K562 (cell line): ENCODE data around the gene ITPA. TPM values are rescaled to one million over a fixed set of nuclear protein-coding genes. Genes with fewer than 3 reads are reported as not detected.
A peak's percentile ranks its signal among the peaks of the same experiment; 100 is the strongest.

Experiments
- ATF1 ChIP-seq, 2 experiments: fragments of 450-650 bp in 1 of 2; IDR thresholded peaks; 2 replicates each; pipeline ENCODE4 v1.6.1; 2016; ENCODE audit warnings: missing compliant biosample characterization in 1 of 2, missing genetic modification characterization in 1 of 2
- BHLHE40 ChIP-seq: IDR thresholded peaks from 2 replicates; pipeline ENCODE4 v1.6.1; 2011; ENCODE audit warnings: low read length, improper control_type of control experiment
- BRCA1 ChIP-seq, 2 experiments: fragments of 450-650 bp in 1 of 2; sonication (generic) in 1 of 2; formaldehyde crosslinking in 1 of 2; IDR thresholded peaks; 2 replicates each; pipeline versions ENCODE4 v1.5.0 to v1.6.1; 2017 to 2020; ENCODE audit warnings: mild to moderate bottlenecking in 1 of 2, missing genetic modification reagents in 1 of 2
- BRF1 ChIP-seq: IDR thresholded peaks from 3 replicates; pipeline ENCODE4 v1.6.1; 2011; ENCODE audit warnings: borderline replicate concordance, mild to moderate bottlenecking; ENCODE audit not compliant: insufficient read length; ENCODE audit errors: extremely low read depth
- CHD1 ChIP-seq: fragments of 200-600 bp; sonication (generic); IDR thresholded peaks from one replicate; pipeline ENCODE4 v1.6.1; 2012; ENCODE audit warnings: mild to moderate bottlenecking, moderate library complexity, low read length, inconsistent platforms
- CREB3L1 ChIP-seq: fragments of 450-650 bp; IDR thresholded peaks from 2 replicates; pipeline ENCODE4 v1.6.1; 2014; ENCODE audit warnings: low read depth, mild to moderate bottlenecking, moderate library complexity, borderline replicate concordance
- FOXA3 ChIP-seq, 2 experiments: fragments of 450-650 bp in 1 of 2; sonication (generic) in 1 of 2; formaldehyde crosslinking; IDR thresholded peaks in 1 of 2; conservative IDR thresholded peaks in 1 of 2; 2 replicates each; pipeline versions ENCODE4 v1.4.0 to v1.8.0; 2020 to 2022; ENCODE audit warnings: mild to moderate bottlenecking in 2 of 2, missing genetic modification reagents in 1 of 2
- FOXK1 ChIP-seq: sonication (generic); formaldehyde crosslinking; IDR thresholded peaks from 2 replicates; pipeline ENCODE4 v1.8.0; 2022; ENCODE audit warnings: missing genetic modification reagents, mild to moderate bottlenecking, borderline replicate concordance
- HNRNPH1 ChIP-seq: fragments of 200-400 bp; formaldehyde crosslinking; optimal IDR thresholded peaks from 2 replicates; pipeline ENCODE3; 2017; ENCODE audit warnings: low read depth, mild to moderate bottlenecking, low read length, moderate library complexity
- IRF9 ChIP-seq: fragments of 450-650 bp; IDR thresholded peaks from 2 replicates; pipeline ENCODE4 v1.6.1; 2016; ENCODE audit warnings: missing biosample characterization, missing genetic modification characterization
- MCM5 ChIP-seq: fragments of 450-650 bp; IDR thresholded peaks from 2 replicates; pipeline ENCODE4 v1.6.1; 2016; ENCODE audit warnings: low read depth
- MED1 ChIP-seq: sonication (generic); formaldehyde crosslinking; IDR thresholded peaks from 2 replicates; pipeline ENCODE4 v1.8.1; 2023; ENCODE audit warnings: missing genetic modification reagents, borderline replicate concordance
- NCOR1 ChIP-seq: fragments of 450-650 bp; IDR thresholded peaks from 2 replicates; pipeline ENCODE4 v1.6.1; 2016; ENCODE audit warnings: mild to moderate bottlenecking, moderate library complexity
- RBBP5 ChIP-seq: fragments of 200-600 bp; sonication (generic); IDR thresholded peaks from 2 replicates; pipeline ENCODE4 v1.6.1; 2012; ENCODE audit warnings: borderline replicate concordance, mild to moderate bottlenecking, low read length, control low read depth, inconsistent platforms; ENCODE audit not compliant: insufficient read depth, poor library complexity, severe bottlenecking
- RBM25 ChIP-seq: fragments of 200-400 bp; formaldehyde crosslinking; IDR thresholded peaks from 2 replicates; pipeline ENCODE4 v1.6.1; 2018; ENCODE audit warnings: low read length, low read depth, moderate library complexity; ENCODE audit not compliant: severe bottlenecking
- RHOXF2B ChIP-seq: fragments of 250-450 bp; sonication (Bioruptor Pico); conservative IDR thresholded peaks from 2 replicates; pipeline ENCODE4 v1.5.1; 2021
- SOX6 ChIP-seq: fragments of 450-650 bp; IDR thresholded peaks from 2 replicates; pipeline ENCODE4 v1.6.1; 2014; ENCODE audit warnings: mild to moderate bottlenecking
- TAF9B ChIP-seq: fragments of 450-650 bp; IDR thresholded peaks from 2 replicates; pipeline ENCODE4 v1.6.1; 2018; ENCODE audit warnings: mild to moderate bottlenecking; ENCODE audit not compliant: partially characterized antibody
- TEAD1 ChIP-seq, 2 experiments: fragments of 450-650 bp in 1 of 2; sonication (generic) in 1 of 2; formaldehyde crosslinking; IDR thresholded peaks; 2 replicates each; pipeline versions ENCODE4 v1.4.0 to v1.8.0; 2020 to 2022; ENCODE audit warnings: mild to moderate bottlenecking in 2 of 2, missing genetic modification reagents in 1 of 2
- TRIM24 ChIP-seq, 2 experiments: fragments of 450-650 bp; IDR thresholded peaks; 2 replicates each; pipeline ENCODE4 v1.6.1; 2016
- ZNF23 ChIP-seq: fragments of 250-450 bp; sonication (Bioruptor Pico); IDR thresholded peaks from 2 replicates; pipeline ENCODE4 v1.4.0; 2020; ENCODE audit warnings: mild to moderate bottlenecking
- ZNF3 ChIP-seq: fragments of 250-450 bp; sonication (Bioruptor Pico); IDR thresholded peaks from 2 replicates; pipeline ENCODE4 v1.5.0; 2021; ENCODE audit warnings: mild to moderate bottlenecking, moderate library complexity
- ZNF644 ChIP-seq: fragments of 200-800 bp; sonication (Bioruptor generic); IDR thresholded peaks from 2 replicates; pipeline ENCODE4 v1.6.1; 2016; ENCODE audit warnings: low read depth, missing genetic modification characterization, missing compliant biosample characterization
- ZNF75A ChIP-seq: fragments of 450-650 bp; formaldehyde crosslinking; IDR thresholded peaks from 2 replicates; pipeline ENCODE4 v1.4.0; 2020; ENCODE audit warnings: mild to moderate bottlenecking
- ZNF76 ChIP-seq: fragments of 250-450 bp; sonication (Bioruptor Pico); IDR thresholded peaks from 2 replicates; pipeline ENCODE4 v1.4.0; 2020; ENCODE audit warnings: mild to moderate bottlenecking, moderate library complexity, borderline replicate concordance
- polyA plus RNA-seq, 8 experiments: library from polyadenylated mRNA; depleted of rRNA in 4 of 8; stranded (reverse) in 5 of 8; unstranded in 3 of 8; fragments of >200 nt; fragmentation: Nextera tagmentation in 2 of 8; fragmentation: Illumina TruSeq in 1 of 8; extraction: Ambion mirVana in 2 of 8; extraction: Trizol in 1 of 8; gene quantifications; 2 replicates each; pipeline versions ENCODE4 v1.2.1 to v1.2.3, GENCODE V29; 2011 to 2014; ENCODE audit warnings: inconsistent platforms in 1 of 8, missing spikeins in 1 of 8
- total RNA-seq, 7 experiments: library from RNA; depleted of rRNA in 6 of 7; stranded (reverse); fragments of >200 nt in 6 of 7; fragmentation: Illumina TruSeq in 2 of 7; extraction: Trizol in 2 of 7; gene quantifications; 2 replicates each; pipeline versions ENCODE4 v1.2.1 to v1.2.3, GENCODE V29; 2011 to 2021; ENCODE audit warnings: low replicate concordance in 1 of 7
- TF ChIP-seq, protein P1 (sequence below): IDR thresholded peaks from 2 replicates; pipeline ENCODE4 v1.6.1; 2016; ENCODE audit warnings: missing genetic modification characterization, missing compliant biosample characterization

The ITPA gene
- total and polyA plus RNA-seq, 9 of the 15 experiments (the other 6 are each of a cell fraction or from before 2014, with no cell fraction given), result 5.0 to 79.7 (median 36.7) TPM

- TF ChIP-seq IRF9 (no peak), BRCA1 (IDR thresholded peaks at IDR 0.05) (no peak), BRCA1 (CRISPR knock-in tag; IDR thresholded peaks at IDR 0.05) (no peak), RBBP5 (peak; percentile 51), NCOR1 (peak; percentile 12; the same call in 1 of the 2 replicates), HNRNPH1 (no peak), BRF1 (no peak), RBM25 (no peak), TRIM24 (IDR thresholded peaks at IDR 0.05) (no peak), ATF1 (CRISPR knock-in tag; IDR thresholded peaks at IDR 0.05) (no peak), ATF1 (tag; IDR thresholded peaks at IDR 0.05) (peak; percentile 42), CREB3L1 (no peak), RHOXF2B (CRISPR knock-in tag) (no peak), MED1 (no peak), TEAD1 (CRISPR knock-in tag; IDR thresholded peaks at IDR 0.05) (no peak), CHD1 (peak; percentile 64), ZNF644 (no peak), MCM5 (no peak), FOXK1 (CRISPR knock-in tag) (no peak), SOX6 (no peak), FOXA3 (CRISPR knock-in tag; conservative IDR thresholded peaks at IDR 0.05 in 1 of 2, IDR thresholded peaks at IDR 0.05 in 1 of 2) (peak in 1 of 2 experiments; percentile 34; a peak in 1 of 4 replicates), ZNF3 (CRISPR knock-in tag) (no peak), TAF9B (no peak), ZNF76 (CRISPR knock-in tag) (no peak), ZNF23 (CRISPR knock-in tag) (no peak), ZNF75A (no peak), BHLHE40 (no peak)
- TF ChIP-seq, protein P1, sequence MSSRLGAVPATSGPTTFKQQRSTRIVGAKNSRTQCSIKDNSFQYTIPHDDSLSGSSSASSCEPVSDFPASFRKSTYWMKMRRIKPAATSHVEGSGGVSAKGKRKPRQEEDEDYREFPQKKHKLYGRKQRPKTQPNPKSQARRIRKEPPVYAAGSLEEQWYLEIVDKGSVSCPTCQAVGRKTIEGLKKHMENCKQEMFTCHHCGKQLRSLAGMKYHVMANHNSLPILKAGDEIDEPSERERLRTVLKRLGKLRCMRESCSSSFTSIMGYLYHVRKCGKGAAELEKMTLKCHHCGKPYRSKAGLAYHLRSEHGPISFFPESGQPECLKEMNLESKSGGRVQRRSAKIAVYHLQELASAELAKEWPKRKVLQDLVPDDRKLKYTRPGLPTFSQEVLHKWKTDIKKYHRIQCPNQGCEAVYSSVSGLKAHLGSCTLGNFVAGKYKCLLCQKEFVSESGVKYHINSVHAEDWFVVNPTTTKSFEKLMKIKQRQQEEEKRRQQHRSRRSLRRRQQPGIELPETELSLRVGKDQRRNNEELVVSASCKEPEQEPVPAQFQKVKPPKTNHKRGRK (tag), result no peak
Observed at GRCh38 chr20:3172933-3173609, 36.2 kb upstream of the ITPA start, which contains the start of gene LZTS3 (continued).
